ENCODE measurements around the gene TTC13. TPM values are rescaled to one million over a fixed set of nuclear protein-coding genes. Genes with fewer than 3 reads are reported as not detected.

The TTC13 gene
- total and polyA plus RNA-seq, 2 of the 4 experiments (the other 2 are of a cell fraction), result 6.1 to 9.1 TPM

- Histone ChIP-seq H3K56ac (ENCODE audit: extremely low read depth, insufficient read depth, low read length) (no peak overlapping the region), H3K23ac (ENCODE audit: low read depth, low read length) (no peak overlapping the region), H4K91ac (ENCODE audit: insufficient read depth, low read depth, low read length) (no peak overlapping the region), H3K4me1 (ENCODE audit: control insufficient read depth, insufficient read depth, low read length) (peaks cover 7% of the 10 kb centered on the region), H2AK9ac (replicated peaks; ENCODE audit: low read depth, low read length, poor library complexity) (no peak overlapping the region), H3K4ac (ENCODE audit: low read depth, low read length) (no peak overlapping the region), H3K14ac (replicated peaks; ENCODE audit: low read depth, low read length) (no peak overlapping the region), H3K9me1 (ENCODE audit: insufficient read depth, low read length) (peaks cover 3% of the 10 kb centered on the region; the same call in 1 of the 2 replicates), H4K8ac (ENCODE audit: low read depth in 2 of 2, low read length in 2 of 2) (no peak overlapping the region), H2BK15ac (ENCODE audit: low read depth, low read length) (no peak overlapping the region), H2AK5ac (ENCODE audit: low read depth, low read length) (no peak overlapping the region), H3K4me2 (ENCODE audit: low read depth, low read length) (no peak overlapping the region; the same call in 1 of the 2 replicates), H3K27ac (ENCODE audit: insufficient read depth, low read length) (no peak overlapping the region), H3K79me1 (ENCODE audit: low read depth in 1 of 2, low read length in 2 of 2) (no peaks in the 10 kb centered on the region; a peak in 1 of 4 replicates), H3K18ac (ENCODE audit: low read depth, low read length) (no peak overlapping the region), H4K5ac (ENCODE audit: low read depth, low read length) (no peak overlapping the region), H2AFZ (replicated peaks; ENCODE audit: low read length, poor library complexity) (no peak overlapping the region), H4K20me1 (ENCODE audit: insufficient read depth, low read length) (no peaks in the 10 kb centered on the region), H3K9me3 (ENCODE audit: control insufficient read depth, insufficient read depth, low read length) (no peaks in the 10 kb centered on the region), H2BK20ac (ENCODE audit: low read depth, low read length) (no peak overlapping the region), H2BK120ac (ENCODE audit: low read depth, low read length) (no peak overlapping the region), H2BK5ac (ENCODE audit: low read depth, low read length, poor library complexity, severe bottlenecking) (no peak overlapping the region), H3K9ac (ENCODE audit: low read depth, low read length) (no peak overlapping the region), H3K4me3 (ENCODE audit: insufficient read depth, low read depth, low read length) (no peak overlapping the region), H3K27me3 (ENCODE audit: control insufficient read depth, insufficient read depth, low read length) (no peaks in the 10 kb centered on the region), H3K36me3 (ENCODE audit: control insufficient read depth, insufficient read depth, low read length) (0 out of 2 replicates have a peak, but pooled peaks cover 2% of the 10 kb centered on the region)
- intact Hi-C loops (cut with micrococcal nuclease) (no loop called here), dilution Hi-C loops (cut with HindIII; ENCODE audit: low sequenced_read_pairs, unreplicated experiment) (no loop called here), in situ Hi-C loops (cut with MboI; ENCODE audit: low sequenced_read_pairs) (no loop called here)
- DNase-seq, result peak; percentile 65
- WGBS, 2 experiments (ENCODE audit: extremely low coverage in 2 of 2, insufficient read length in 1 of 2), result no CpG with 5 or more reads among the region's 1 CpG
- no peak for TF ChIP-seq MXI1 (IDR thresholded peaks at IDR 0.05; ENCODE audit: borderline replicate concordance, low read depth, low read length)
- no peak for TF ChIP-seq RFX5 (IDR thresholded peaks at IDR 0.05; ENCODE audit: low read depth, low read length)
- TF ChIP-seq FOS (IDR thresholded peaks at IDR 0.05; ENCODE audit: low read depth, low read length), result peak; percentile 32; the same call in 1 of the 2 replicates
- TF ChIP-seq CEBPB (IDR thresholded peaks at IDR 0.05; ENCODE audit: low read depth, low read length), result no peak
- no peak for TF ChIP-seq BHLHE40 (IDR thresholded peaks at IDR 0.05; ENCODE audit: low read depth, low read length)
- TF ChIP-seq RAD21 (IDR thresholded peaks at IDR 0.05; ENCODE audit: low read length), result no peak
- POLR2A ChIA-PET (ENCODE audit: unreplicated experiment), result no interaction called here
- no TSS peak for BruUV-seq (replicated peaks)
- CTCF ChIA-PET, result interaction anchor here (0.8 to 1.2 kb wide), 2 partner anchors 12 to 270 kb away, joined by 3 to 4 read pairs; no protein-coding TSS in a partner anchor
- ATAC-seq (ENCODE audit: low read depth), result peak; percentile 88
Measured at GRCh38 chr1:230940848-230941247, 37.8 kb downstream of the TTC13 start.
